AG09319 (cell line): ENCODE results near the gene POLR2E.
A peak's percentile ranks its signal among the peaks of the same experiment; 100 is the strongest.

Experiments
- DNase-seq: peaks from one replicate; pipeline ENCODE4 v3.0.0-alpha.2; 2010; ENCODE audit warnings: low read depth; ENCODE audit errors: extremely low read depth
- TF ChIP-seq, protein P1 (sequence below): IDR thresholded peaks from 2 replicates; pipeline ENCODE4 v1.5.1; 2011; ENCODE audit warnings: low read depth, mild to moderate bottlenecking, inconsistent platforms, low read length, moderate library complexity

Gene POLR2E

GRCh38 chr19:1136621-1137317 is 41.6 kb upstream of the POLR2E start:
- no peak for DNase-seq
- TF ChIP-seq, protein P1, sequence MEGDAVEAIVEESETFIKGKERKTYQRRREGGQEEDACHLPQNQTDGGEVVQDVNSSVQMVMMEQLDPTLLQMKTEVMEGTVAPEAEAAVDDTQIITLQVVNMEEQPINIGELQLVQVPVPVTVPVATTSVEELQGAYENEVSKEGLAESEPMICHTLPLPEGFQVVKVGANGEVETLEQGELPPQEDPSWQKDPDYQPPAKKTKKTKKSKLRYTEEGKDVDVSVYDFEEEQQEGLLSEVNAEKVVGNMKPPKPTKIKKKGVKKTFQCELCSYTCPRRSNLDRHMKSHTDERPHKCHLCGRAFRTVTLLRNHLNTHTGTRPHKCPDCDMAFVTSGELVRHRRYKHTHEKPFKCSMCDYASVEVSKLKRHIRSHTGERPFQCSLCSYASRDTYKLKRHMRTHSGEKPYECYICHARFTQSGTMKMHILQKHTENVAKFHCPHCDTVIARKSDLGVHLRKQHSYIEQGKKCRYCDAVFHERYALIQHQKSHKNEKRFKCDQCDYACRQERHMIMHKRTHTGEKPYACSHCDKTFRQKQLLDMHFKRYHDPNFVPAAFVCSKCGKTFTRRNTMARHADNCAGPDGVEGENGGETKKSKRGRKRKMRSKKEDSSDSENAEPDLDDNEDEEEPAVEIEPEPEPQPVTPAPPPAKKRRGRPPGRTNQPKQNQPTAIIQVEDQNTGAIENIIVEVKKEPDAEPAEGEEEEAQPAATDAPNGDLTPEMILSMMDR, result no peak

- TF ChIP-seq, protein P1, result no peak
- no peak for DNase-seq
Measured at GRCh38 chr19:1136201-1136600, 41.0 kb upstream of the POLR2E start.

DNA sequence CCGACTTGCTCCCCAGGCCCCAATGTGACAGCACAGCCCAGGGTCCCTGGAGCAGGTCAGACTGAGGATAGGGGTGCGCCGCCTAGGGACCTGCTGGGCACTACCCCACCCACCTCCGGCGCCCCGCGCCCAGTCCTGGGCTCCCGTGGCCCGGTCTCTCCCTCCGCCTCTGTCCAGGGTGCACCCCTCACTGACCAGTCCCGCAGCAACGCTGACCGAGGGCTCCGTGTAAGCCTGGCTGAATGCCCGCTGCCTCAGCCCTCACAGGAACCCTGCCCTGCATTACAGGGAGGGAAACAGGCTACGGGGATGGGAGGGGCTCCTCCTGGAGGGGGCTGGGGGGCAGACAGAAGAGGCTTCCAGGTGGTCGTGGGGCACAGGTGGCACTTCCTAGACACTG is 40.3 kb upstream of the POLR2E start:
- TF ChIP-seq, protein P1, result no peak
- DNase-seq, result no peak

- TF ChIP-seq, protein P1, result no peak
- no peak for DNase-seq
Measured at GRCh38 chr19:1134431-1134830, 39.3 kb upstream of the POLR2E start.

- TF ChIP-seq, protein P1, result no peak
- DNase-seq, result no peak
Measured at GRCh38 chr19:1133471-1133929, 38.3 kb upstream of the POLR2E start.

GRCh38 chr19:1132552-1133383 is 37.6 kb upstream of the POLR2E start:
- TF ChIP-seq, protein P1, result no peak
- no peak for DNase-seq

DNA sequence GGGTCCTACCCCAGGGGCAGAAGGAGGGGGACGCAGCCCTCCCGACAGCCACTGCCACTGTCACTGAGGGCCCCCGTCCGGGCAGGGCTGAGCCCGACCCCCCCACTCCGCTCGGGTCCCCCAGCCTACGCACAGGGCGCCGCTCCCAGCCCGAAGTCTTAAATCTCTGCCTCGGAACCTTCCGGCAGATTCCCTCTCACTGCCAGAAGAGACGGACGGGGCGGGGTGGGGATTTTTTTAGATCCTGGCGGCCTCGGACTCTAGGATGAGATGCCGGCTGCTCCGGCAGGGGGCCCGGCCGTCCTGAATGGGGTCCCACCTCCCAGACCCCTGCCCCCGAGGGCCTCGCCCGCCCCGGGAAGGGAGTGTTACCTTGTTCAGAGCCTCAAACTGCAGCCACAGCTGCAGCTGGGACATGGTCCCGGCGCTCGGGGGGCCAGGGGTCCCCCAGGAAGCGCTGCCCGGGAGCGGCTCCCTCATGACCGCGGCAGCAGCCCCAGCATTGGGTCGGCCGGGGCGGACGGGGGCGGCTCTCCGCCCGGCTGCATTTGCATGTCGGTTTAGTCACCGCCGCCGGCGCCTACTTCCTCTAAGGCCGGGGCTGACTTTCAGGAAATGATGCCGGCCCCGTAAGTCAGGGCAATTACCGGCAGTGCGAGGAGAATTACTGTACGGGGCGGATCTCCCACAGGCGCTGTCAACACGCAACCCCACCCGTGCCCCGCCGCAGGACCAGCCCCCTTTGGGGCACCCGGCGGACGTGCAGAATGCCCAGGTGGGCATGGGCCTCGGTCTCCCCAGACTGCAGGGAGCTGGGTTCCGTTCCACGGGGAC is 36.8 kb upstream of the POLR2E start:
- TF ChIP-seq, protein P1, result no peak; the same call in 1 of the 2 replicates
- DNase-seq, result peak; percentile 81
